Astrocyte of the hippocampus (primary cell): ENCODE results near the gene DNM3.

Source experiments
- DNase-seq: peaks from one replicate; pipeline ENCODE4 v3.0.0; 2011; ENCODE audit warnings: low read depth, low spot score

DNM3 gene

GRCh38 chr1:172176206-172176605 lies 334.9 kb downstream of the DNM3 start:
- no peak for DNase-seq

- no peak for DNase-seq
Observed at GRCh38 chr1:172177849-172178248, 336.6 kb downstream of the DNM3 start.

GRCh38 chr1:172178886-172179285 lies 337.6 kb downstream of the DNM3 start:
- DNase-seq, result no peak

GRCh38 chr1:172179918-172180317 lies 338.6 kb downstream of the DNM3 start:
- DNase-seq, result no peak

GRCh38 chr1:172180501-172181285 lies 339.4 kb downstream of the DNM3 start:
- DNase-seq, result no peak

- DNase-seq, result no peak
Observed at GRCh38 chr1:172184506-172185191, 343.4 kb downstream of the DNM3 start.

- no peak for DNase-seq
Observed at GRCh38 chr1:172185211-172185610, 343.9 kb downstream of the DNM3 start.

- no peak for DNase-seq
Observed at GRCh38 chr1:172185996-172186395, 344.7 kb downstream of the DNM3 start.

GRCh38 chr1:172201572-172201971 lies 360.3 kb downstream of the DNM3 start:
- no peak for DNase-seq

- peak; percentile 27 for DNase-seq
Observed at GRCh38 chr1:172203135-172203823, 362.0 kb downstream of the DNM3 start.

GRCh38 chr1:172203902-172204301 lies 362.6 kb downstream of the DNM3 start:
- no peak for DNase-seq

GRCh38 chr1:172206256-172206655 lies 365.0 kb downstream of the DNM3 start:
- DNase-seq, result no peak

GRCh38 chr1:172208635-172209034 lies 367.3 kb downstream of the DNM3 start:
- no peak for DNase-seq

- DNase-seq, result no peak
Observed at GRCh38 chr1:172211221-172211620, 369.9 kb downstream of the DNM3 start.

GRCh38 chr1:172212124-172212523 lies 370.8 kb downstream of the DNM3 start:
- no peak for DNase-seq

- DNase-seq, result no peak
Observed at GRCh38 chr1:172215006-172215405, 373.7 kb downstream of the DNM3 start.

- no peak for DNase-seq
Observed at GRCh38 chr1:172219966-172220365, 378.7 kb downstream of the DNM3 start.

- no peak for DNase-seq
Observed at GRCh38 chr1:172220376-172220775, 379.1 kb downstream of the DNM3 start.

GRCh38 chr1:172221436-172221835 lies 380.1 kb downstream of the DNM3 start:
- no peak for DNase-seq

GRCh38 chr1:172224871-172225270 lies 383.6 kb downstream of the DNM3 start:
- no peak for DNase-seq

- no peak for DNase-seq
Observed at GRCh38 chr1:172229942-172230341, 388.6 kb downstream of the DNM3 start.

GRCh38 chr1:172230526-172230925 lies 389.2 kb downstream of the DNM3 start:
- no peak for DNase-seq

- DNase-seq, result no peak
Observed at GRCh38 chr1:172236958-172237357, 395.7 kb downstream of the DNM3 start.
